Measurements from ENCODE around the gene UNG.

GRCh38 chr12:109098651-109099050, 1.3 kb downstream of the UNG start:
- TF ChIP-seq TCF12 (IDR thresholded peaks at IDR 0.05; ENCODE audit: low read depth) (no peak), MAX (IDR thresholded peaks at IDR 0.05) (no peak), EP300 (IDR thresholded peaks at IDR 0.05; ENCODE audit: borderline replicate concordance) (no peak), CEBPB (IDR thresholded peaks at IDR 0.05) (no peak), TAF1 (IDR thresholded peaks at IDR 0.05; ENCODE audit: low read depth) (no peak), NFIC (IDR thresholded peaks at IDR 0.05) (no peak), YY1 (IDR thresholded peaks at IDR 0.05; ENCODE audit: low read depth) (no peak)

All from Ishikawa (cell line).